ENCODE results near the gene CPEB3.
"Not testable (repeated sequence)": the region's sequence is repeated elsewhere in the genome, so short reads cannot be mapped to it uniquely, and the experiment has no call there.

The CPEB3 gene

DNA sequence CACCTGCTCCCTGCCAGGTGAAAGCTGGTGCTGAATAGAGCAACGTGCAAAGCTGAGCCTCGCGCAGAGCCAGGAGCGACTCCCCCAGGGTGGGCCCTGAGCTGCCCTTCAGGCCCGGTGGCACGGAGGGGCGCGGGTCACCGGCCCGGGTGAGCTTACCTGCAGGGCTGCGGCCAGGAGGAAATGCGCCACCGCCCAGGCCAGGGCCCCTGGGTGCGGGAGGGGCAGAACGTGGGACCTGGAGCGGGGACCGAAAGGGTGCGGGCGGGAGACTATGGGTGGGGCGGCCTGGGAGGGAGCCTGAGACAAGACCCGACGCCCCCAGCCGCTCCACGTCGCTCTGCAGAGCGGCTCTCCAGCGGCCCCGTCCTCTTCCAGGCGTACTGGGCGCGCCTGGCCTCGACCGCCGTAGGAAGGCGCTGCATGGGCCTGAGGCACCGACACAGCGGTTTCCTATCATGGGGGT, 245.2 kb downstream of the CPEB3 start:
- H3K27me3 ChIP-seq (ENCODE audit: insufficient read depth, low read length, poor library complexity), result no peaks in the 10 kb centered on the region
- TF ChIP-seq, protein P1, sequence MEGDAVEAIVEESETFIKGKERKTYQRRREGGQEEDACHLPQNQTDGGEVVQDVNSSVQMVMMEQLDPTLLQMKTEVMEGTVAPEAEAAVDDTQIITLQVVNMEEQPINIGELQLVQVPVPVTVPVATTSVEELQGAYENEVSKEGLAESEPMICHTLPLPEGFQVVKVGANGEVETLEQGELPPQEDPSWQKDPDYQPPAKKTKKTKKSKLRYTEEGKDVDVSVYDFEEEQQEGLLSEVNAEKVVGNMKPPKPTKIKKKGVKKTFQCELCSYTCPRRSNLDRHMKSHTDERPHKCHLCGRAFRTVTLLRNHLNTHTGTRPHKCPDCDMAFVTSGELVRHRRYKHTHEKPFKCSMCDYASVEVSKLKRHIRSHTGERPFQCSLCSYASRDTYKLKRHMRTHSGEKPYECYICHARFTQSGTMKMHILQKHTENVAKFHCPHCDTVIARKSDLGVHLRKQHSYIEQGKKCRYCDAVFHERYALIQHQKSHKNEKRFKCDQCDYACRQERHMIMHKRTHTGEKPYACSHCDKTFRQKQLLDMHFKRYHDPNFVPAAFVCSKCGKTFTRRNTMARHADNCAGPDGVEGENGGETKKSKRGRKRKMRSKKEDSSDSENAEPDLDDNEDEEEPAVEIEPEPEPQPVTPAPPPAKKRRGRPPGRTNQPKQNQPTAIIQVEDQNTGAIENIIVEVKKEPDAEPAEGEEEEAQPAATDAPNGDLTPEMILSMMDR (IDR thresholded peaks at IDR 0.05; ENCODE audit: borderline replicate concordance, extremely low read depth, low read length, poor library complexity, severe bottlenecking), result no peak
- TF ChIP-seq EZH2 (IDR thresholded peaks at IDR 0.05; ENCODE audit: borderline replicate concordance, low read depth, low read length, severe bottlenecking), result no peak
- H3K79me2 ChIP-seq (ENCODE audit: insufficient read depth, low read length), result no peaks in the 10 kb centered on the region
- peaks cover 6% of the 10 kb centered on the region; the same call in 1 of the 2 replicates for H3K4me1 ChIP-seq (ENCODE audit: insufficient read depth, low read length)
- H3K27ac ChIP-seq (ENCODE audit: low read length), result no peak overlapping the region
- H3K4me2 ChIP-seq (ENCODE audit: insufficient read depth, low read length), result no peak overlapping the region
- H3K4me3 ChIP-seq (ENCODE audit: low read depth in 1 of 2, low read length in 2 of 2), result no peak overlapping the region
- H3K9me3 ChIP-seq (ENCODE audit: insufficient read depth, low read length, severe bottlenecking), result no peaks in the 10 kb centered on the region
- H4K20me1 ChIP-seq (ENCODE audit: insufficient read depth, low read length), result no peaks in the 10 kb centered on the region
- no peak overlapping the region for H3K9ac ChIP-seq (ENCODE audit: low read depth, low read length)
- no peaks in the 10 kb centered on the region for H3K36me3 ChIP-seq (ENCODE audit: insufficient read depth, low read length)
- DNase-seq (no peak), ATAC-seq (ENCODE audit: insufficient read depth, low read depth) (no peak)
- H2AFZ ChIP-seq (ENCODE audit: low read depth, low read length), result no peak overlapping the region

DNA sequence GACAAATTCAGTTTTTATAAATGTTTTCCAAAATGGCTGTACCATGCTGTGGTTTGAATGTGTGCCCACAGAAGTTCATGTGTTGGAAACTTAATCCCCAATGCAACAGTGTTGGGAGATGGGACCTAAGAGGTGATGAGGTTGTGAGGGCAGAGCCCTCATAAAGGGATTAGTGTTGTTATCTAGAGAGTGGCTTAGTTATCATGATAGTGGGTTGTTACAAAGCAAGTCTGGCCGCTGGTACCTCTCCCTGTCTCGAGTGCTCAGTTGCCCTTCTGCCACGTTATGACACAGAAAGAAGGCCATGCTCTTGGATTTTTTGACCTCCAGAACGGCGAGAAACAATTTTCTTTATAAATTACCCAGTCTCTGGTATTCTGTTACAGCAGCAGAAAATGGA, 248.3 kb downstream of the CPEB3 start:
- H3K27me3 ChIP-seq (ENCODE audit: insufficient read depth, low read length, poor library complexity), result no peaks in the 10 kb centered on the region
- no peaks in the 10 kb centered on the region for H4K20me1 ChIP-seq (ENCODE audit: insufficient read depth, low read length)
- ATAC-seq (ENCODE audit: insufficient read depth, low read depth) (0 out of 3 replicates have a peak, but pooled peaks have one; percentile 14), DNase-seq (no peak)
- H3K27ac ChIP-seq (ENCODE audit: low read length), result no peak overlapping the region
- H3K9me3 ChIP-seq (ENCODE audit: insufficient read depth, low read length, severe bottlenecking), result no peaks in the 10 kb centered on the region
- H3K4me3 ChIP-seq (ENCODE audit: low read depth in 1 of 2, low read length in 2 of 2), result no peak overlapping the region
- H3K4me2 ChIP-seq (ENCODE audit: insufficient read depth, low read length), result no peak overlapping the region
- no peaks in the 10 kb centered on the region for H3K79me2 ChIP-seq (ENCODE audit: insufficient read depth, low read length)
- no peak for TF ChIP-seq EZH2 (IDR thresholded peaks at IDR 0.05; ENCODE audit: borderline replicate concordance, low read depth, low read length, severe bottlenecking)
- TF ChIP-seq, protein P1 (IDR thresholded peaks at IDR 0.05; ENCODE audit: borderline replicate concordance, extremely low read depth, low read length, poor library complexity, severe bottlenecking), result no peak
- no peaks in the 10 kb centered on the region for H3K4me1 ChIP-seq (ENCODE audit: insufficient read depth, low read length)
- H3K9ac ChIP-seq (ENCODE audit: low read depth, low read length), result no peak overlapping the region
- no peak overlapping the region for H2AFZ ChIP-seq (ENCODE audit: low read depth, low read length)
- no peaks in the 10 kb centered on the region for H3K36me3 ChIP-seq (ENCODE audit: insufficient read depth, low read length)

DNA sequence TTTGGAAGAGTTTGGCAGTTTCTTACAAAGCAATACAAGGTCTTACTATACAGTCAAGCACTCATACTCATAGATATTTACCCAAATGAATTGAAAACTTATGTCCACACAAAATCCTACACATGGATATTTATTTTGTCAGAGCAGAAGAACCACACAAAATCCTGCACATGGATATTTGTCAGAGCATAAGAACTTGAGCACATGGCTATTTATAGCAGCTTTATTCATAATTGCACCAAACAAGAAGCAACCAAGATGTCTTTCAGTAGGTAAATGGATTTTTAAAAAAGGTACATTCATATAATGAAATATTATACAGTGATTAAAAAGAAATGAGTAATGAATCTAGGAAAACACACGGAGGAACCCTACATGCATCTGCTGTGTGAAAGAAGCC, 251.9 kb downstream of the CPEB3 start:
- no peaks in the 10 kb centered on the region for H3K4me1 ChIP-seq (ENCODE audit: insufficient read depth, low read length)
- TF ChIP-seq EZH2 (IDR thresholded peaks at IDR 0.05; ENCODE audit: borderline replicate concordance, low read depth, low read length, severe bottlenecking), result no peak
- TF ChIP-seq, protein P1 (IDR thresholded peaks at IDR 0.05; ENCODE audit: borderline replicate concordance, extremely low read depth, low read length, poor library complexity, severe bottlenecking), result no peak
- H3K4me2 ChIP-seq (ENCODE audit: insufficient read depth, low read length), result no peak overlapping the region
- no peaks in the 10 kb centered on the region for H3K9me3 ChIP-seq (ENCODE audit: insufficient read depth, low read length, severe bottlenecking)
- H2AFZ ChIP-seq (ENCODE audit: low read depth, low read length), result no peak overlapping the region
- H4K20me1 ChIP-seq (ENCODE audit: insufficient read depth, low read length), result no peaks in the 10 kb centered on the region
- no peaks in the 10 kb centered on the region for H3K27me3 ChIP-seq (ENCODE audit: insufficient read depth, low read length, poor library complexity)
- no peak for DNase-seq
- no peak overlapping the region for H3K27ac ChIP-seq (ENCODE audit: low read length)
- H3K9ac ChIP-seq (ENCODE audit: low read depth, low read length), result no peak overlapping the region
- no peaks in the 10 kb centered on the region for H3K79me2 ChIP-seq (ENCODE audit: insufficient read depth, low read length)
- no peak for ATAC-seq (ENCODE audit: insufficient read depth, low read depth)
- peaks cover under 1% of the 10 kb centered on the region; the same call in 1 of the 2 replicates for H3K36me3 ChIP-seq (ENCODE audit: insufficient read depth, low read length)
- no peak overlapping the region for H3K4me3 ChIP-seq (ENCODE audit: low read depth in 1 of 2, low read length in 2 of 2)

DNA sequence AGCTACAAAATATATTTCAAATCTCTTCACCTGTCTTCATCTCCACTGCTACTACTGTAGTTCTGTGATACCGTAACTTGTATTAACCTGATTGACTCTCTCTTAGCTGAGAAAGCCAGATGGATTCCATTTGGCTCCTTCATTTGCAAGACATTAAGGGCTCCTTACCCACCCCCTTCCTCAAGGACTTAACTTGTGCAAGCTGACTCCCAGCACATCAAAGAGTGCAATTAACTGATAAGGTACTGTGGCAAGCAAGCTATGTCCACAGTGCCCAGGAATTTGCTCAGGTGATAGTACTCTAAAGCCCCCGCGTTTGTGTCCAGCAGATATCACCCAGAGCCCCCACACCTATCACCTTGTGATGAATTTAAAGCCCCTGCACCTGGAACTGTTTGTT, 257.8 kb downstream of the CPEB3 start:
- H3K79me2 ChIP-seq (ENCODE audit: insufficient read depth, low read length); H4K20me1 ChIP-seq (ENCODE audit: insufficient read depth, low read length); H3K4me1 ChIP-seq (ENCODE audit: insufficient read depth, low read length); DNase-seq; ATAC-seq (ENCODE audit: insufficient read depth, low read depth); H3K27me3 ChIP-seq (ENCODE audit: insufficient read depth, low read length, poor library complexity); H3K9ac ChIP-seq (ENCODE audit: low read depth, low read length); H3K27ac ChIP-seq (ENCODE audit: low read length); H3K9me3 ChIP-seq (ENCODE audit: insufficient read depth, low read length, severe bottlenecking); H3K4me3 ChIP-seq (ENCODE audit: low read depth in 1 of 2, low read length in 2 of 2); H3K4me2 ChIP-seq (ENCODE audit: insufficient read depth, low read length); H2AFZ ChIP-seq (ENCODE audit: low read depth, low read length): not testable (repeated sequence)
- H3K36me3 ChIP-seq (ENCODE audit: insufficient read depth, low read length), result peaks cover 52% of the 10 kb centered on the region
